OCI-LY1 (cell line): ENCODE data around the gene FEM1C.

Experiments used
- H2AFZ ChIP-seq: fragments of 200-600 bp; sonication (generic), shearing (Covaris generic); 2 replicates; pipeline ENCODE4 v1.6.0; 2014; ENCODE audit warnings: antibody characterized with exemption, mild to moderate bottlenecking, low read length
- H3F3A ChIP-seq: fragments of 200-600 bp; sonication (generic), shearing (Covaris generic); 2 replicates; pipeline ENCODE4 v1.6.0; 2014; ENCODE audit warnings: mild to moderate bottlenecking, antibody characterized with exemption, low read length, moderate library complexity; ENCODE audit not compliant: insufficient read depth
- H3K27ac ChIP-seq: fragments of 200-600 bp; sonication (generic); 2 replicates; pipeline ENCODE4 v1.5.1; 2014; ENCODE audit warnings: low read length, mixed run types, mild to moderate bottlenecking, low read depth; ENCODE audit not compliant: poor library complexity, severe bottlenecking
- H3K27me3 ChIP-seq: fragments of 200-600 bp; sonication (generic); 2 replicates; pipeline ENCODE4 v1.6.0; 2014; ENCODE audit warnings: antibody characterized with exemption, mild to moderate bottlenecking, low read length, moderate library complexity; ENCODE audit not compliant: insufficient read depth
- H3K36me3 ChIP-seq: fragments of 200-600 bp; sonication (generic); 2 replicates; pipeline ENCODE4 v1.6.1; 2014; ENCODE audit warnings: mild to moderate bottlenecking, antibody characterized with exemption, low read length, moderate library complexity, mixed read lengths; ENCODE audit not compliant: insufficient read depth
- H3K4me1 ChIP-seq: fragments of 200-600 bp; sonication (generic); 2 replicates; pipeline ENCODE4 v1.5.1; 2014; ENCODE audit warnings: mild to moderate bottlenecking, low read length, moderate library complexity; ENCODE audit not compliant: insufficient read depth, severe bottlenecking
- H3K4me2 ChIP-seq: fragments of 200-600 bp; sonication (generic), shearing (Covaris generic); 2 replicates; pipeline ENCODE4 v1.6.1; 2014; ENCODE audit warnings: low read length
- H3K4me3 ChIP-seq: fragments of 200-600 bp; sonication (generic); 2 replicates; pipeline ENCODE4 v1.5.1; 2014; ENCODE audit warnings: low read length, low read depth, mild to moderate bottlenecking, mixed read lengths; ENCODE audit not compliant: poor library complexity, severe bottlenecking
- H3K79me2 ChIP-seq: fragments of 200-600 bp; shearing (Covaris generic); 2 replicates; pipeline ENCODE4 v1.6.1; 2016; ENCODE audit warnings: mixed run types, low read length, mixed read lengths; ENCODE audit not compliant: insufficient read depth
- H3K9ac ChIP-seq: fragments of 200-600 bp; sonication (generic), shearing (Covaris generic); 2 replicates; pipeline ENCODE4 v1.6.1; 2014; ENCODE audit warnings: mild to moderate bottlenecking, low read length, mixed read lengths
- H3K9me2 ChIP-seq: fragments of 200-600 bp; sonication (generic), shearing (Covaris generic); 2 replicates; pipeline ENCODE4 v1.6.1; 2014; ENCODE audit warnings: low read depth, mild to moderate bottlenecking, low read length, mixed read lengths
- H3K9me3 ChIP-seq: fragments of 200-600 bp; shearing (Covaris generic); 2 replicates; pipeline ENCODE4 v1.6.1; 2014; ENCODE audit warnings: low read length, mixed read lengths
- H4K20me1 ChIP-seq: fragments of 200-600 bp; sonication (generic), shearing (Covaris generic); 2 replicates; pipeline ENCODE4 v1.6.0; 2016; ENCODE audit warnings: mild to moderate bottlenecking, low read length; ENCODE audit not compliant: insufficient read depth
- CTCF ChIP-seq: fragments of 200-600 bp; sonication (generic), shearing (Covaris generic); IDR thresholded peaks from 2 replicates; pipeline ENCODE4 v1.5.1; 2017; ENCODE audit warnings: mild to moderate bottlenecking, antibody characterized with exemption, low read length, moderate library complexity, mixed read lengths
- EZH2 ChIP-seq: fragments of 200-600 bp; sonication (generic), shearing (Covaris generic); IDR thresholded peaks from 2 replicates; pipeline ENCODE4 v1.8.0; 2017; ENCODE audit warnings: borderline replicate concordance, mixed run types, mild to moderate bottlenecking, antibody characterized with exemption, low read length, moderate library complexity, mixed read lengths

The FEM1C gene

GRCh38 chr5:115541611-115542010 is 3.0 kb downstream of the FEM1C start:
- Histone ChIP-seq H3K27ac (no peak overlapping the region), H3K36me3 (peaks cover 66% of the 10 kb centered on the region)

GRCh38 chr5:115535479-115536035 is 9.0 kb downstream of the FEM1C start:
- Histone ChIP-seq H3K79me2 (peaks cover 93% of the 10 kb centered on the region), H3K27me3 (no peaks in the 10 kb centered on the region), H3K4me2 (no peak overlapping the region), H3K9ac (no peak overlapping the region), H3K27ac (no peak overlapping the region), H3K36me3 (peaks cover 82% of the 10 kb centered on the region), H2AFZ (no peak overlapping the region), H4K20me1 (no peaks in the 10 kb centered on the region), H3F3A (no peaks in the 10 kb centered on the region), H3K9me2 (no peaks in the 10 kb centered on the region), H3K4me1 (peaks cover 7% of the 10 kb centered on the region), H3K4me3 (no peak overlapping the region), H3K9me3 (0 out of 2 replicates have a peak, but pooled peaks cover 2% of the 10 kb centered on the region)
- TF ChIP-seq CTCF (no peak), EZH2 (no peak)

More at GRCh38 chr5:115541611-115542010, 3.0 kb downstream of the FEM1C start:
- no peaks in the 10 kb centered on the region for H3F3A ChIP-seq
- H3K9ac ChIP-seq: peak overlapping the region; percentile 72
- H3K4me2 ChIP-seq: peak overlapping the region; percentile 96
- H3K79me2 ChIP-seq: peaks cover 71% of the 10 kb centered on the region
- no peaks in the 10 kb centered on the region for H3K27me3 ChIP-seq
- no peaks in the 10 kb centered on the region for H3K9me2 ChIP-seq
- no peaks in the 10 kb centered on the region for H4K20me1 ChIP-seq
- peaks cover 36% of the 10 kb centered on the region for H3K4me1 ChIP-seq
- peak overlapping the region; percentile 70 for H3K4me3 ChIP-seq
- no peak overlapping the region for H2AFZ ChIP-seq
- peaks cover 6% of the 10 kb centered on the region for H3K9me3 ChIP-seq
- TF ChIP-seq CTCF (no peak), EZH2 (no peak)

GRCh38 chr5:115532517-115532916 is 12.1 kb downstream of the FEM1C start:
- Histone ChIP-seq H3K9me2 (no peaks in the 10 kb centered on the region), H3K36me3 (peaks cover 64% of the 10 kb centered on the region), H3K9ac (no peak overlapping the region), H2AFZ (no peak overlapping the region), H3K79me2 (peaks cover 88% of the 10 kb centered on the region), H3K4me3 (no peak overlapping the region), H3F3A (no peaks in the 10 kb centered on the region), H3K4me2 (no peak overlapping the region), H4K20me1 (no peaks in the 10 kb centered on the region), H3K27me3 (no peaks in the 10 kb centered on the region), H3K27ac (no peak overlapping the region), H3K4me1 (no peaks in the 10 kb centered on the region), H3K9me3 (0 out of 2 replicates have a peak, but pooled peaks cover 2% of the 10 kb centered on the region)
- TF ChIP-seq CTCF (no peak), EZH2 (no peak)
